ENCODE data around the gene AMZ1.

Gene AMZ1

DNA sequence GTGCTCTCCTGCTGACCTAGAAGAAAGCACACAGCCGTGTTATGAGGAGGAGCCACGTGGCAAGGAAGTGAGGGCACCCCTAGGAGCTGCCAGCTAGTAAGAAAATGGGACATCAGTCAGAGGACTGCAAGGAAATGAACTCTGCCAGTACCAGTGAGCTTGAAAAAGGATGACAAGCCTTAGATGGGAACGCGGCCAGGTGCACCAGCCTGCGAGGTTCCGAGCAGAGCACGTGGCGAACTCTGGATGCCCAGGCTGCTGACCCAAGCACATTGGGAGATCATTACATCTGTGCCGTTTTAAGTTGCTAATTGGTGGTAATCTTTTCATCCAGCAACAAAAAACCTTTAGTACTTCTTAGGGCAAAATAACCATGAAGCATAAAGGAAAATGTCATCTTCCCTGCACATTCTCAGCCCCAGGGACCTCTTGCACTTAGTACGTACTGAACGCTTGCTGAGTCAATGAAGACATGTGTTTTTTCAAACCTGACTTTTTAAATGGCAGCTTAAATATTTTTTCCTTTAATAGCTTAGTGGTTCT, 69.4 kb downstream of the AMZ1 start:
- DNase-seq = peak; percentile 75

DNA sequence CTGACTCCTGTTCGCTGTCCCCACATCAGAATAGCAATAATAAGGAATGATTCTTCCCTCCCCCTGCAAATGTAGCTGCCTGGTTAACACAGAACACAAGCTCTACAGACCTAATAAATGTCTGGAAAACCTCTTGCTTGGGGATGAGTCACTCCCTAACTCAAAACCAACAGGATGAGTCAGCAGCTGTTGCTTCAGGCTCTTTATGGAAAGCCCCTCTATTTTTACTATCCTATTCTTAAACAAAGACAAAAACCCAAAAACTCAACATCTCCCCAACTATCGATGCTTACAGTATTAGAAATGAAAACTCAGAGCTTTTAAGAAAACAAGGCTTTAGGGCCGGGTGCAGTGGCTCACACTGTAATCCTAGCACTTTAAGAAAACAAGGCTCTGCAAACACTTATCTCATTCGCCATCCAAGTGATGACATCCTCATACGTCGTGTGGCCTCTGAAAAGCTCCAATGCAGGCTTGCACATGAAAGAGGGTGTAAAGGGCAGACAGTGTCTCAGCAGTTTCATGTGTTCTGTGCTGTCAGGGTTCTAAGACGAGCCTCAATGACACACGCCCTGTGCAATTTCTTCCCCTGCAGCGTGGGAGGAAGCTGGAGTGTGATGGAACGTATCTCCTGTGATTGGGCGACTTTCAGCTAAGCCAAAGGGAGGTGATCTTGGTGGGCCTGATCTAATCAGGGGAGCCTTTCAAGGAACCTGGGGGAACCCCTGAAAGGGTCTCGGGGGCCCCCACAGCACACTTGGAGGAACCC, 70.1 kb downstream of the AMZ1 start:
- peak; percentile 88 for DNase-seq

DNA sequence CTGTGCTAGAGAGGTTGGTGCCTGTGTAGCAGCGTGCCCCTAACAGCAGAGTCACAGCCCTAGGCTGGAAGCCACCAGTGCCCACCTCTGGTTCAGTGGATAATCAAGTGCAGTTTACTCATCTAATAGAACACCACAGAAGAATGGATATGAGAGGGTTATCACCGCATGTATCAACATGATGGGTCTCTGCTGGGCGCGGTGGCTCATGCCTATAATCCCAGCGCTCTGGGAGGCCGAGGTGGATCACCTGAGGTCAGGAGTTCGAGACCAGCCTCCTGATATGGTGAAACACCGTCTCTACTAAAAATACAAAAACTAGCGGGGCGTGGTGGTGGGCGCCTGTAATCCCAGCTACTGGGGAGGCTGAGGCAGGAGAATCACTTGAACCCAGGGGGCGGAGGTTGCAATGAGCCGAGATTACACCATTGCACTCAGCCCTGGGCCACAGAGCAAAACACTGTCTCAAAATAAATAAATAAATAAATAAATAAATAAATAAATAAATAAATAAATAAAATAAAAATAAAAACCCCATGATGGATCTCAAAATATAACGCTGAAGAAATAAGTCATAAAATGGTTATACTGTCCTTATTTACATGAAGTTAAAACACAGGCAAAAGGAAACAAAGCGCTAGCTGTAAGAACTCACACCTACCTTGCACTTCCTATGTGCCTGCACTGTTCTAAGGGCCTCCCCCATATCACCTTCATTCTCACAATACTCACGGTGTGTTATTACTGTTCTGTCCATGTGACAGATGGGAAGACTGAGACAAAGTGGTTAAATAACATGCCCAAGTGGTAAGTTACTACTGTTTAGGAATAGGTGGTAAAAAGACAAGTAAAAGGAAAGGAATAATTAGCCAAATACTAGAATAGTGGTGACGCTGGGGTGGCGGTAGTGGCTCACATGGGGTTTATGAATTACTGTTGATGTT, 70.9 kb downstream of the AMZ1 start:
- no peak for DNase-seq

DNA sequence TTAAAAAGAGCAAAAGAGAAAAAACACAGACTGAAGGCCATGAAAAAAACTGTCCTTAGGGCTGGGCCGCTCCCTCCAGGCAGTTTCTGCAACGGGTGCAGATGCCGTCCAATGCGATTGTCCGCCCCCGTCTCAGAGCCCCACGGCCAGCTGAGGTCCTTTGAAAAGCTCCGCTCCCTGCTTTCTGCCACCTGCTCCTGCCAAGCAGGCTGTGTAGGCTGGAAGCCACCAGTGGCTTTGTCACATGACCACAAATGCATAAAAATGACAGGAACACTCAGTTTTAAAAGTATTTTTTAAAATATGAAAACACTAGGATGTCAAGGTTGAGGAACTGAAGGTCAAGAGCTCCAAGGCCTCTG, 71.7 kb downstream of the AMZ1 start:
- DNase-seq = no peak

DNA sequence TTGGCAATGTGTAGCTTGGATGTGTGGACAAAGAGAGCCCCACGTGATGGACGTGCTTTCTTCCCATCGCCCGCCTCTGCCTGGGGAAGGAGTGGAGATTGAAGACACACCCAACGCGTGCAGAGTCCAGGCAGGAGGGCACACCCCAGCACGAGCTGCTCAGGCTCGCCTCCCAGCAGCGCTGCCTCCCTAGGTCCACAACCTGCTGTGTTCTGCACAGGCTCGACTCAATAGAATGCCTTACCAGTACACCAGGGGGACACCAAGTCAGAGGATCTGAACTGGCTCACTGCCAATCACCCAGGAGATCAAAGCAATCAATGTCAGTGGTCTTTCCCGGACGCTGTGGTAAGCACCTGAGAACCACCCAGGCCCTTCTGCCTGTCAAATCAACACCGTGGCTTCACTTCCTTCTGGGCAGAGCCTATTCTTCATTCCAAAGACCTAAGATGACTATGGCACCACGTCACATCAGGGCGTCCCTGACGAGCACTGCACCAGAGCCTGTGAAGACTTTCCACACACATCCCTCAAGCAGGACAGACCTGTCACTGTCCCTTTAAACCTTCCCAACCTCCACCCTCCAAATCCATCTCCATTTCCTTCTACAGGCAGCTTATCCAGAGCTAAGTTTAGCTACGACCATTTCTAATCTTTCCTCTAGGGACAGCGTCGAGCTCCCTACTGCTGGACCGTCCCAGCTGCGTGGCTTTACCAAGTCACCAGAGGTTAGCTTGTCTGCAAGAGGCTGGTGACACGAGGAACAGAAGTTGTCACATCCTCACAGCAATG, 72.3 kb downstream of the AMZ1 start:
- DNase-seq = peak; percentile 7

DNA sequence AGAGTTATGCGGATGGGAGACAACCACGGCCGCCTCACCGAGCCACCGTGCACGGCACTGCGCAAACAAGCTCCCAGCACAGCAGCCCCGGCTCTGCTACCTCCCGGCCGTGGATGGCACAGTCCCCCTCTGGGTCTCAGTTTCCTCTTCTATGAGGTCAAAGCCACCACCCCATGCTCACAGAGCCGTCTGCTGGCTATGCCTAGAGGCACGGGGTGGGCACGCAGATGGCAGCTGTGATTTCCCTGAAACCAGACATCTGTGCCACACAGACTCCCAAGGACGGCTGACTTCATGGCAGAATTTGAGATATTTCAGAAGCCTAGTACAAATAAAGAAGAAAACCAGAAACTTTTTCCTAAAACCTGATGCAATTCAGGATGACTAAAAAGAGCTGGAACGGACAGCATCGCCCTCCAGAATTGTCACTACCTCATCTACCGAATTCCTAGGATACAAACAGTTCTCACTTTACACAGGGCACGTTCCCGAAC, 73.2 kb downstream of the AMZ1 start:
- no peak for DNase-seq

DNA sequence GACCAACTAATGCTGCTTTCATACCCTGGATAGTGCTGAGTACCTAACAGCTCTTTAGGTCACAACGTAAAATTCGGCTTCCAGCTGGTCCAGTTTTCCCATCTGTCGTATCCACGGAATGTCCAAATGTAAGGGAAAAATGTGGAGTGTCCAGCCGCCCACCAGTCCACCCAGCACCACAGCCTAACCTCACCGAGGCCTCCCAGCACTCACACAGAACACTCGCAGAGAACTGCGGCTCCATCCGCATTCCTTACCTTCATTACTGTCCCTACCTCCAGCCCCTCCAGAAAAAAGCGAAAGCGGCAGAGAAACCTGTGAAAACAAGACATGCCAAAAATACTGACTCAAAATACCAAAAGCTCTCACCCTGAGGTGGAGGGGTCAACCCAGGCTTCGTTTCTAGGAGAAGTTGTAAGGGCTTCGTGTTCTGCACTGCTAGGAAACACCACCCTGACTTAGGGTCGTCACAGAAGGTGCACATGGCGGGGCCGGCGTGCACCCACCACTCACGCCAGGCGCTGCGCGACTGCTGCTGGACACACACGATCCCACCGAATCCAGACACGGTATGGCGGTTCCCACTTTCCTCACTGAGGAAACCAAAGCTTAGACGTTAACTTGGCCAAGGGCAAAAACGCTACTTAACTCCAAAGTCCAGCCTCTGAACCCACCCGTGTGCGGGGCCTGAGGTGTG, 73.9 kb downstream of the AMZ1 start:
- no peak for DNase-seq

DNA sequence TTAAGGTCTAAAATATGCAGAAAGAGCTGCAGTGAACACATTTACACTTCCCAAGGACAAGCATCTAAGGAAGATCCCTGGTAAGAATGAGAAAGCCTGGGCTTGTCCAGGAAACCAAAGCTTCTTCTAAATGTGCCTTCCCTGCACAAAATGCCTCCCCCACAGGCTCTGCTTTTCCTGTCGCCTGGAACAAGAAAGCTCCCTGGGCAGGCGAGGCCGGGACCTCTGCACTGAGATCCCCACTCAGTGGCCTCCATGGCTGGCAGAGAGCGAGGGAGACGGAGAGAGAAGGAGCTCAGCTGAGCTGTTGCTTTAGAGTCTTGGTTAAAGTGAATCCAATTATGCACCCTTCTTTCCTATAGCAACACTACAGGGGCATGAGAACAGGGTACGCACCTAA, 75.6 kb downstream of the AMZ1 start:
- no peak for DNase-seq

DNA sequence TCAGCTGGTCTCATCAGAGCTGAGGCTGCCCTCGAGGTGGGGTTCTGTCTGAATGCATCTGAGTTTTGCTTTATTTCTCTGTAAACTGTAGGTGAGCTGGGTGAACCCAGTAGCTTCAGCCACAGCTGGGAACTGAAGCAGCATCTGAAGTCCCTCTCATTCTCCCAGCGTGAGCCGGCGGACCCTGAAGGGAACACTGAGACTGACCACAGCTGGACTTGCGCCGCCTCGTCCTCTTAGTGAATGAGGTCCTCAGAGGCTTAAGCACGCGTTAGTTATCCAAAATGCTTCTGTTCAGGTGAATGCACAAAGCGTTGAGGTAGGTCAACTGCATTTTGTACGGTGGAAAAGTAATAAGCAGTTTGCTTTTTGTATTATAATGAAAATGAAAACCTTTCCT, 76.6 kb downstream of the AMZ1 start:
- no peak for DNase-seq

Data from NCI-H446 treated with DMSO at 0.1 percent for 48 hours (cell line).